AG04450 (cell line): ENCODE data around the gene RACK1. TPM values are rescaled to one million over a fixed set of nuclear protein-coding genes. Genes with fewer than 3 reads are reported as not detected.

Experiments used
- CTCF ChIA-PET: fragments of 300-600, 350-600 bp; formaldehyde crosslinking; extraction: SDS; loops from one replicate; lab custom pipeline; 2022; ENCODE audit warnings: antibody characterized with exemption, inconsistent platforms; lab: Charles Lee
- POLR2A ChIA-PET: fragments of 350-600 bp; formaldehyde crosslinking; extraction: SDS; loops from one replicate; lab custom pipeline; 2021; ENCODE audit warnings: antibody characterized with exemption, inconsistent platforms; lab: Yijun Ruan, JAX
- DNase-seq: peaks from one replicate; pipeline ENCODE4 v3.0.0-alpha.2; 2011; ENCODE audit warnings: low read depth, low spot score
- H3K27ac ChIP-seq: one replicate; pipeline ENCODE4 v1.5.1; 2012; ENCODE audit warnings: low read depth, low read length, control low read depth
- H3K27me3 ChIP-seq: one replicate; pipeline ENCODE4 v1.6.0; 2012; ENCODE audit warnings: low read length; ENCODE audit not compliant: control insufficient read depth, insufficient read depth
- H3K4me3 ChIP-seq: 2 replicates; pipeline ENCODE4 v1.5.1; 2011; ENCODE audit warnings: mild to moderate bottlenecking, low read depth, low read length, control low read depth
- H3K9me3 ChIP-seq: 2 replicates; pipeline ENCODE4 v1.5.1; 2012; ENCODE audit warnings: low read length; ENCODE audit not compliant: control insufficient read depth, insufficient read depth
- polyA plus RNA-seq: library from polyadenylated mRNA; depleted of rRNA; stranded (reverse); fragments of >200 nt; gene quantifications from 2 replicates; pipeline ENCODE4 v1.2.3, GENCODE V29; 2011; rRNA removed
- small RNA-seq: library from RNA; depleted of rRNA; stranded (forward); fragments of <200 nt; gene quantifications from one replicate; pipeline ENCODE3, GENCODE V24; 2012; ENCODE audit warnings: low read depth; ENCODE audit not compliant: insufficient read length
- TF ChIP-seq, protein P1 (sequence below): IDR thresholded peaks from 2 replicates; pipeline ENCODE4 v1.5.1; 2011; ENCODE audit warnings: low read depth, low read length, control low read depth, inconsistent platforms

Gene RACK1
- polyA plus RNA-seq, 1 experiment, result 4,422 TPM

GRCh38 chr5:181188700-181189362 is 54.9 kb downstream of the RACK1 start:
- peak overlapping the region; percentile 85 for H3K4me3 ChIP-seq
- DNase-seq, result peak; percentile 55
- H3K9me3 ChIP-seq, result no peaks in the 10 kb centered on the region; the same call in 1 of the 2 replicates
- peak overlapping the region; percentile 80 for H3K27ac ChIP-seq
- H3K27me3 ChIP-seq, result no peaks in the 10 kb centered on the region
- ChIA-PET POLR2A (interaction anchor here (0.7 to 5.8 kb wide), 6 partner anchors 16 to 72 kb away, joined by 3 to 72 read pairs (median 6); partner anchors contain the start of genes RACK1, TRIM41, TRIM52 and TRIM7), CTCF (interaction anchor here (0.6 to 1.9 kb wide), 3 partner anchors 13 to 31 kb away, joined by 3 to 4 read pairs (median 3); no protein-coding TSS in a partner anchor)
- TF ChIP-seq, protein P1, sequence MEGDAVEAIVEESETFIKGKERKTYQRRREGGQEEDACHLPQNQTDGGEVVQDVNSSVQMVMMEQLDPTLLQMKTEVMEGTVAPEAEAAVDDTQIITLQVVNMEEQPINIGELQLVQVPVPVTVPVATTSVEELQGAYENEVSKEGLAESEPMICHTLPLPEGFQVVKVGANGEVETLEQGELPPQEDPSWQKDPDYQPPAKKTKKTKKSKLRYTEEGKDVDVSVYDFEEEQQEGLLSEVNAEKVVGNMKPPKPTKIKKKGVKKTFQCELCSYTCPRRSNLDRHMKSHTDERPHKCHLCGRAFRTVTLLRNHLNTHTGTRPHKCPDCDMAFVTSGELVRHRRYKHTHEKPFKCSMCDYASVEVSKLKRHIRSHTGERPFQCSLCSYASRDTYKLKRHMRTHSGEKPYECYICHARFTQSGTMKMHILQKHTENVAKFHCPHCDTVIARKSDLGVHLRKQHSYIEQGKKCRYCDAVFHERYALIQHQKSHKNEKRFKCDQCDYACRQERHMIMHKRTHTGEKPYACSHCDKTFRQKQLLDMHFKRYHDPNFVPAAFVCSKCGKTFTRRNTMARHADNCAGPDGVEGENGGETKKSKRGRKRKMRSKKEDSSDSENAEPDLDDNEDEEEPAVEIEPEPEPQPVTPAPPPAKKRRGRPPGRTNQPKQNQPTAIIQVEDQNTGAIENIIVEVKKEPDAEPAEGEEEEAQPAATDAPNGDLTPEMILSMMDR, result no peak

GRCh38 chr5:181187500-181188213 is 56.0 kb downstream of the RACK1 start:
- POLR2A ChIA-PET, result interaction anchor here (0.6 to 5.8 kb wide), 4 partner anchors 20 to 1564 kb away, joined by 3 to 72 read pairs (median 6); partner anchors contain the start of genes HNRNPH1, TRIM41 and TRIM52
- Histone ChIP-seq H3K9me3 (no peaks in the 10 kb centered on the region; the same call in 1 of the 2 replicates), H3K4me3 (peak overlapping the region; percentile 57), H3K27ac (peak overlapping the region; percentile 47), H3K27me3 (no peaks in the 10 kb centered on the region)
- TF ChIP-seq, protein P1, result peak; percentile 35
- DNase-seq, result peak; percentile 55
- CTCF ChIA-PET, result interaction anchor here (0.7 to 1.1 kb wide), 2 partner anchors 19 to 321 kb away, joined by 3 to 5 read pairs; no protein-coding TSS in a partner anchor

DNA sequence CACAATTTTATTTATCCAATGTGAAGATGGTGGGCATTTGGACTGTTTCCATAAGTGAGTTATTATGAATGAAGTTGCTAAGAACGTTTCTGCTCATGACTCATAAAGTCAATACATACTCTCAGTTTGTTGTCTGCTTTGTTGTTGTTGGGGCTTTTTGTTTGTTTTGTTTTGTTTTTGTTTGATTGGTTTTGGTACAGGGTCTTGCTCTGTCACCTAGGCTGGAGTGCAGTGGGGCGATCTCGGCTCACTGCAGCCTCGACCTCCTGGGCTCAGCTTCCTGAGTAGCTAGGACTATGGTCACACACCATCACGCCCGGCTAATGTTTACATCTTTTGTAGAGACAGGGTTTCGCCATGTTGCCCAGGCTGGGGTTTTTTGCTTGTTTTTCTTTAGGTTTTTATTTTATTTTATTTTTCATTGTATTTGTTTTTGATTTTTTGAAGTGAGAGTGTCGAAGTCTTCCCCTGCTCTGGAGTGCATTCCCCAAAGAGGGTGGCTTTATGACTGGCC is 56.7 kb downstream of the RACK1 start:
- Histone ChIP-seq H3K27ac (peak overlapping the region; percentile 47), H3K9me3 (no peaks in the 10 kb centered on the region; the same call in 1 of the 2 replicates), H3K4me3 (peak overlapping the region; percentile 47), H3K27me3 (no peaks in the 10 kb centered on the region)
- TF ChIP-seq, protein P1, result no peak
- DNase-seq, result no peak
- POLR2A ChIA-PET, result interaction anchor here (5.8 kb wide), 1 partner anchor 20 kb away, joined by 72 read pairs; no protein-coding TSS in a partner anchor
- CTCF ChIA-PET, result interaction anchor here (1.1 kb wide), 1 partner anchor 18 kb away, joined by 5 read pairs; no protein-coding TSS in a partner anchor

Small RNAs within 50 kb of the gene (small RNA-seq; reads per million reads assigned to genes)
- gene MIR4638 (not detected), gene SNORD95 (not detected), gene SNORD96A (not detected)

Other genes starting within 250 kb of the RACK1 start
- not detected in 2 replicates for gene BTNL9, start 203.6 kb downstream of the RACK1 start, polyA plus RNA-seq
- gene OR2V1, start 112.7 kb downstream of the RACK1 start, polyA plus RNA-seq, result not detected in 2 replicates
- gene OR2V2, start 96.3 kb downstream of the RACK1 start, polyA plus RNA-seq, result not detected in 2 replicates
- 0.66 and 1.1 TPM in 2 replicates for gene TRIM7, start 38.7 kb downstream of the RACK1 start, polyA plus RNA-seq
- gene TRIM41, start 20.6 kb downstream of the RACK1 start, polyA plus RNA-seq, result 11.5 and 12.3 TPM in 2 replicates
- gene TRIM52, start 17.2 kb upstream of the RACK1 start, polyA plus RNA-seq, result 6.2 and 8.7 TPM in 2 replicates
- gene OR4F3, start 123.4 kb upstream of the RACK1 start, polyA plus RNA-seq, result not detected in 2 replicates